ENCODE measurements around the gene MAMDC4.

The MAMDC4 gene

GRCh38 chr9:136849038-136849959, 2.8 kb upstream of the MAMDC4 start, which contains the start of gene PHPT1:
PHPT1 (plus strand) TSS chr9:136849409; CDS start chr9:136849431, 22 bp downstream.
- in situ Hi-C loops (cut with MboI; ENCODE audit: low sequenced_read_pairs) = no loop called here

GRCh38 chr9:136849960-136850865, 1.9 kb upstream of the MAMDC4 start:
- in situ Hi-C loops (cut with MboI; ENCODE audit: low sequenced_read_pairs) = no loop called here

- in situ Hi-C loops (cut with MboI; ENCODE audit: low sequenced_read_pairs) = no loop called here
These were observed 1.0 kb upstream of the MAMDC4 start for GRCh38 chr9:136850866-136851775.

GRCh38 chr9:136852664-136853595, 784 bp downstream of the MAMDC4 start:
- in situ Hi-C loops (cut with MboI; ENCODE audit: low sequenced_read_pairs) = no loop called here

- in situ Hi-C loops (cut with MboI; ENCODE audit: low sequenced_read_pairs) = no loop called here
These were observed 1.5 kb downstream of the MAMDC4 start for GRCh38 chr9:136853596-136854112.

- in situ Hi-C loops (cut with MboI; ENCODE audit: low sequenced_read_pairs) = no loop called here
These were observed 2.1 kb downstream of the MAMDC4 start for GRCh38 chr9:136854113-136854841.

GRCh38 chr9:136854842-136855460, 2.8 kb downstream of the MAMDC4 start:
- in situ Hi-C loops (cut with MboI; ENCODE audit: low sequenced_read_pairs) = no loop called here

GRCh38 chr9:136855461-136856078, 3.4 kb downstream of the MAMDC4 start:
- in situ Hi-C loops (cut with MboI; ENCODE audit: low sequenced_read_pairs) = no loop called here

- in situ Hi-C loops (cut with MboI; ENCODE audit: low sequenced_read_pairs) = no loop called here
These were observed 3.9 kb downstream of the MAMDC4 start for GRCh38 chr9:136856079-136856476.

- in situ Hi-C loops (cut with MboI; ENCODE audit: low sequenced_read_pairs) = no loop called here
These were observed 4.5 kb downstream of the MAMDC4 start for GRCh38 chr9:136856541-136857141.

- in situ Hi-C loops (cut with MboI; ENCODE audit: low sequenced_read_pairs) = no loop called here
These were observed 5.0 kb downstream of the MAMDC4 start for GRCh38 chr9:136857166-136857565.

- in situ Hi-C loops (cut with MboI; ENCODE audit: low sequenced_read_pairs) = no loop called here
These were observed 5.7 kb downstream of the MAMDC4 start for GRCh38 chr9:136857581-136858412.

GRCh38 chr9:136858452-136858843, 6.3 kb downstream of the MAMDC4 start:
- in situ Hi-C loops (cut with MboI; ENCODE audit: low sequenced_read_pairs) = no loop called here

GRCh38 chr9:136858844-136859757, 7.0 kb downstream of the MAMDC4 start:
- in situ Hi-C loops (cut with MboI; ENCODE audit: low sequenced_read_pairs) = no loop called here

GRCh38 chr9:136860529-136860928, 8.4 kb downstream of the MAMDC4 start:
- in situ Hi-C loops (cut with MboI; ENCODE audit: low sequenced_read_pairs) = no loop called here
